SK-N-SH treated with all-trans-retinoic acid at 6 μM for 48 hours (cell line): Measurements from ENCODE around the gene CABS1.

ENCODE experiments used
- ATAC-seq: fragments of 200-7000 bp; cut with Tn5 transposase; 3 replicates; pipeline ENCODE4 v1.9.1; 2020; ENCODE audit warnings: mild to moderate bottlenecking, moderate library complexity
- ARNTL ChIP-seq: fragments of 450-650 bp; formaldehyde crosslinking; IDR thresholded peaks from 2 replicates; pipeline ENCODE4 v1.5.0; 2020; ENCODE audit warnings: low read depth, mild to moderate bottlenecking, moderate library complexity, borderline replicate concordance
- CSDC2 ChIP-seq: fragments of 250-450 bp; sonication (Bioruptor Pico); IDR thresholded peaks from 2 replicates; pipeline ENCODE4 v1.5.0; 2020; ENCODE audit warnings: mild to moderate bottlenecking, moderate library complexity
- CSRNP3 ChIP-seq: fragments of 250-450 bp; sonication (Bioruptor Pico); IDR thresholded peaks from 2 replicates; pipeline ENCODE4 v1.5.1; 2021; ENCODE audit warnings: mild to moderate bottlenecking, moderate library complexity
- ESRRG ChIP-seq: fragments of 250-450 bp; sonication (Bioruptor Pico); IDR thresholded peaks from 2 replicates; pipeline ENCODE4 v1.6.1; 2021; ENCODE audit warnings: mild to moderate bottlenecking
- GLIS3 ChIP-seq: fragments of 250-450 bp; sonication (Bioruptor Pico); IDR thresholded peaks from 2 replicates; pipeline ENCODE4 v1.5.0; 2020; ENCODE audit warnings: mild to moderate bottlenecking, moderate library complexity
- ISL1 ChIP-seq: fragments of 250-450 bp; sonication (Bioruptor Pico); IDR thresholded peaks from 2 replicates; pipeline ENCODE4 v2.1.2; 2022; ENCODE audit warnings: mild to moderate bottlenecking, moderate library complexity
- OSR1 ChIP-seq: fragments of 250-450 bp; sonication (Bioruptor Pico); IDR thresholded peaks from 2 replicates; pipeline ENCODE4 v1.8.0; 2022; ENCODE audit warnings: moderate library complexity, mild to moderate bottlenecking, inconsistent platforms
- PPARA ChIP-seq: fragments of 250-450 bp; sonication (Bioruptor Pico); IDR thresholded peaks from 2 replicates; pipeline ENCODE4 v1.5.0; 2020; ENCODE audit warnings: mild to moderate bottlenecking, borderline replicate concordance
- RARB ChIP-seq: fragments of 250-450 bp; sonication (Bioruptor Pico); IDR thresholded peaks from 2 replicates; pipeline ENCODE4 v1.8.0; 2021; ENCODE audit warnings: mild to moderate bottlenecking, moderate library complexity
- TCF4 ChIP-seq: fragments of 250-450 bp; sonication (Bioruptor Pico); IDR thresholded peaks from 2 replicates; pipeline ENCODE4 v1.8.0; 2021; ENCODE audit warnings: mild to moderate bottlenecking, moderate library complexity, borderline replicate concordance
- TOX ChIP-seq: fragments of 250-450 bp; sonication (Bioruptor Pico); IDR thresholded peaks from 2 replicates; pipeline ENCODE4 v1.8.0; 2021; ENCODE audit warnings: mild to moderate bottlenecking, moderate library complexity, borderline replicate concordance
- ZC3H10 ChIP-seq: fragments of 250-450 bp; sonication (Bioruptor Pico); IDR thresholded peaks from 2 replicates; pipeline ENCODE4 v1.5.1; 2021; ENCODE audit warnings: mild to moderate bottlenecking, moderate library complexity
- ZFP3 ChIP-seq: fragments of 250-450 bp; sonication (Bioruptor Pico); IDR thresholded peaks from 2 replicates; pipeline ENCODE4 v1.5.0; 2020; ENCODE audit warnings: mild to moderate bottlenecking, moderate library complexity
- ZFP30 ChIP-seq: fragments of 450-650 bp; formaldehyde crosslinking; IDR thresholded peaks from 2 replicates; pipeline ENCODE4 v1.5.0; 2022; ENCODE audit warnings: mild to moderate bottlenecking, moderate library complexity
- ZNF565 ChIP-seq: fragments of 450-650 bp; formaldehyde crosslinking; conservative IDR thresholded peaks from 2 replicates; pipeline ENCODE4 v1.5.0; 2020; ENCODE audit warnings: low read depth, mild to moderate bottlenecking, moderate library complexity
- ZNF70 ChIP-seq: fragments of 450-650 bp; formaldehyde crosslinking; IDR thresholded peaks from 2 replicates; pipeline ENCODE4 v1.5.0; 2020; ENCODE audit warnings: mild to moderate bottlenecking, moderate library complexity
- ZNF8 ChIP-seq: fragments of 450-650 bp; formaldehyde crosslinking; IDR thresholded peaks from 2 replicates; pipeline ENCODE4 v1.5.0; 2020; ENCODE audit warnings: mild to moderate bottlenecking, moderate library complexity
- TF ChIP-seq, protein P1 (sequence below): fragments of 250-450 bp; sonication (Bioruptor Pico); IDR thresholded peaks from 2 replicates; pipeline ENCODE4 v1.5.1; 2020; ENCODE audit warnings: low read depth, mild to moderate bottlenecking, moderate library complexity
- TF ChIP-seq, protein P2 (sequence below): fragments of 250-450 bp; sonication (Bioruptor Pico); IDR thresholded peaks from 2 replicates; pipeline ENCODE4 v1.5.0; 2020; ENCODE audit warnings: mild to moderate bottlenecking, moderate library complexity
- TF ChIP-seq, protein P3 (sequence below): fragments of 250-450 bp; sonication (Bioruptor Pico); IDR thresholded peaks from 2 replicates; pipeline ENCODE4 v1.8.0; 2021; ENCODE audit warnings: low read depth, mild to moderate bottlenecking, moderate library complexity, borderline replicate concordance

CABS1 gene

DNA sequence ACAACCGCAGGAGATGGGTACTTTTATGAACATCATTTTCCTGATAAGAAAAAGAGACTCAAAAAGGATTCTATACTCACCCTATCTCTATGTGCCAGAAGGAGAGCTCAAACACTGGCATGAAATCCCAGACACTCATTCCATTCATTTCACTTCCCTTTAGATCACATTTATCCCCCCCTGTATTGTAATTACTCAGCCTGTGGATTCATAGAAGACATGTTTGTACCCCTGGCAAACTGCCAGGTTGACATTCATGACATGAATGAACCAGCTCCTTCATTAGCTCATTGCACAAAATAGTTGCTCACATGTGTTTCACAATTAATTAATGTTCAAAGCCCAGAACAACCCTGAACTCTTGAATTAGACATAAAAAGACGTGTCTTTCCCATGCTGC is 30.7 kb downstream of the CABS1 start:
- no peak for ATAC-seq
- no peak for TF ChIP-seq GLIS3 (CRISPR knock-in tag)
- no peak for TF ChIP-seq ZNF70 (CRISPR knock-in tag)
- no peak for TF ChIP-seq PPARA
- TF ChIP-seq, protein P1, sequence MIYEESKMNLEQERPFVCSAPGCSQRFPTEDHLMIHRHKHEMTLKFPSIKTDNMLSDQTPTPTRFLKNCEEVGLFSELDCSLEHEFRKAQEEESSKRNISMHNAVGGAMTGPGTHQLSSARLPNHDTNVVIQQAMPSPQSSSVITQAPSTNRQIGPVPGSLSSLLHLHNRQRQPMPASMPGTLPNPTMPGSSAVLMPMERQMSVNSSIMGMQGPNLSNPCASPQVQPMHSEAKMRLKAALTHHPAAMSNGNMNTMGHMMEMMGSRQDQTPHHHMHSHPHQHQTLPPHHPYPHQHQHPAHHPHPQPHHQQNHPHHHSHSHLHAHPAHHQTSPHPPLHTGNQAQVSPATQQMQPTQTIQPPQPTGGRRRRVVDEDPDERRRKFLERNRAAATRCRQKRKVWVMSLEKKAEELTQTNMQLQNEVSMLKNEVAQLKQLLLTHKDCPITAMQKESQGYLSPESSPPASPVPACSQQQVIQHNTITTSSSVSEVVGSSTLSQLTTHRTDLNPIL = no peak
- TF ChIP-seq, protein P2, sequence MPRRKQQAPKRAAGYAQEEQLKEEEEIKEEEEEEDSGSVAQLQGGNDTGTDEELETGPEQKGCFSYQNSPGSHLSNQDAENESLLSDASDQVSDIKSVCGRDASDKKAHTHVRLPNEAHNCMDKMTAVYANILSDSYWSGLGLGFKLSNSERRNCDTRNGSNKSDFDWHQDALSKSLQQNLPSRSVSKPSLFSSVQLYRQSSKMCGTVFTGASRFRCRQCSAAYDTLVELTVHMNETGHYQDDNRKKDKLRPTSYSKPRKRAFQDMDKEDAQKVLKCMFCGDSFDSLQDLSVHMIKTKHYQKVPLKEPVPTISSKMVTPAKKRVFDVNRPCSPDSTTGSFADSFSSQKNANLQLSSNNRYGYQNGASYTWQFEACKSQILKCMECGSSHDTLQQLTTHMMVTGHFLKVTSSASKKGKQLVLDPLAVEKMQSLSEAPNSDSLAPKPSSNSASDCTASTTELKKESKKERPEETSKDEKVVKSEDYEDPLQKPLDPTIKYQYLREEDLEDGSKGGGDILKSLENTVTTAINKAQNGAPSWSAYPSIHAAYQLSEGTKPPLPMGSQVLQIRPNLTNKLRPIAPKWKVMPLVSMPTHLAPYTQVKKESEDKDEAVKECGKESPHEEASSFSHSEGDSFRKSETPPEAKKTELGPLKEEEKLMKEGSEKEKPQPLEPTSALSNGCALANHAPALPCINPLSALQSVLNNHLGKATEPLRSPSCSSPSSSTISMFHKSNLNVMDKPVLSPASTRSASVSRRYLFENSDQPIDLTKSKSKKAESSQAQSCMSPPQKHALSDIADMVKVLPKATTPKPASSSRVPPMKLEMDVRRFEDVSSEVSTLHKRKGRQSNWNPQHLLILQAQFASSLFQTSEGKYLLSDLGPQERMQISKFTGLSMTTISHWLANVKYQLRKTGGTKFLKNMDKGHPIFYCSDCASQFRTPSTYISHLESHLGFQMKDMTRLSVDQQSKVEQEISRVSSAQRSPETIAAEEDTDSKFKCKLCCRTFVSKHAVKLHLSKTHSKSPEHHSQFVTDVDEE = no peak
- no peak for TF ChIP-seq TCF4
- TF ChIP-seq RARB (CRISPR knock-in tag) = no peak
- TF ChIP-seq ZNF565 (CRISPR knock-in tag) = no peak
- no peak for TF ChIP-seq OSR1 (CRISPR knock-in tag)

DNA sequence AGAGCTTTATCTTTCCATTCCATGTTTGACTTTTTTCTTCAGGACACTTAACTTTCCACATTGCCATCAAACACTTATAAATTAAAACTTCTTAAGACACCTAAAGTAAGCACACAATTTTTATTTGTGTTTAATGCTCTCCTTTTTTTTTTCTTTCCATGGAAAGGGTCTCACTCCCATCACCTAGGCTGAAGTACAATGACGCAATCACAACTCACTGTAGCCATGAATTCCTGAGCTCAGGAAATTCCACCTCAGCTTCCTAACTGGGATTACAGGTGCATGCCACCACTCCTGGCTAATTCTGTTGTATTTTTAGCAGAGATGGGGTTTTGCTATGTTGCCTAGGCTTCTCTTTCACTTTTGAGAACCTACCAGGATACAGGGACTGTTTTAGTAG is 33.0 kb downstream of the CABS1 start:
- TF ChIP-seq ZFP30 (CRISPR knock-in tag) = no peak
- no peak for ATAC-seq

GRCh38 chr4:70371987-70372386 is 37.2 kb downstream of the CABS1 start:
- TF ChIP-seq ESRRG = no peak
- TF ChIP-seq, protein P3, sequence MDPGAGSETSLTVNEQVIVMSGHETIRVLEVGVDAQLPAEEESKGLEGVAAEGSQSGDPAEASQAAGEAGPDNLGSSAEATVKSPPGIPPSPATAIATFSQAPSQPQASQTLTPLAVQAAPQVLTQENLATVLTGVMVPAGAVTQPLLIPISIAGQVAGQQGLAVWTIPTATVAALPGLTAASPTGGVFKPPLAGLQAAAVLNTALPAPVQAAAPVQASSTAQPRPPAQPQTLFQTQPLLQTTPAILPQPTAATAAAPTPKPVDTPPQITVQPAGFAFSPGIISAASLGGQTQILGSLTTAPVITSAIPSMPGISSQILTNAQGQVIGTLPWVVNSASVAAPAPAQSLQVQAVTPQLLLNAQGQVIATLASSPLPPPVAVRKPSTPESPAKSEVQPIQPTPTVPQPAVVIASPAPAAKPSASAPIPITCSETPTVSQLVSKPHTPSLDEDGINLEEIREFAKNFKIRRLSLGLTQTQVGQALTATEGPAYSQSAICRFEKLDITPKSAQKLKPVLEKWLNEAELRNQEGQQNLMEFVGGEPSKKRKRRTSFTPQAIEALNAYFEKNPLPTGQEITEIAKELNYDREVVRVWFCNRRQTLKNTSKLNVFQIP = no peak
- TF ChIP-seq PPARA = no peak
- no peak for TF ChIP-seq GLIS3 (CRISPR knock-in tag)
- no peak for TF ChIP-seq ZFP3 (CRISPR knock-in tag)
- TF ChIP-seq TOX (CRISPR knock-in tag) = no peak
- no peak for TF ChIP-seq ZNF70 (CRISPR knock-in tag)
- TF ChIP-seq CSDC2 (CRISPR knock-in tag) = no peak
- TF ChIP-seq RARB (CRISPR knock-in tag) = no peak
- no peak for TF ChIP-seq ZNF565 (CRISPR knock-in tag)
- TF ChIP-seq ZC3H10 (CRISPR knock-in tag) = no peak
- TF ChIP-seq ZNF8 = no peak
- TF ChIP-seq ZFP30 (CRISPR knock-in tag) = no peak
- TF ChIP-seq ISL1 (CRISPR knock-in tag) = no peak
- TF ChIP-seq TCF4 = no peak
- TF ChIP-seq, protein P1 = no peak
- no peak for TF ChIP-seq ARNTL (CRISPR knock-in tag)
- ATAC-seq = no peak

GRCh38 chr4:70372760-70373159 is 38.0 kb downstream of the CABS1 start:
- ATAC-seq = no peak
- no peak for TF ChIP-seq ESRRG
- TF ChIP-seq CSRNP3 (CRISPR knock-in tag) = no peak
- TF ChIP-seq ZNF8 = no peak
- TF ChIP-seq ZFP30 (CRISPR knock-in tag) = no peak
- no peak for TF ChIP-seq OSR1 (CRISPR knock-in tag)
- TF ChIP-seq TCF4 = no peak

DNA sequence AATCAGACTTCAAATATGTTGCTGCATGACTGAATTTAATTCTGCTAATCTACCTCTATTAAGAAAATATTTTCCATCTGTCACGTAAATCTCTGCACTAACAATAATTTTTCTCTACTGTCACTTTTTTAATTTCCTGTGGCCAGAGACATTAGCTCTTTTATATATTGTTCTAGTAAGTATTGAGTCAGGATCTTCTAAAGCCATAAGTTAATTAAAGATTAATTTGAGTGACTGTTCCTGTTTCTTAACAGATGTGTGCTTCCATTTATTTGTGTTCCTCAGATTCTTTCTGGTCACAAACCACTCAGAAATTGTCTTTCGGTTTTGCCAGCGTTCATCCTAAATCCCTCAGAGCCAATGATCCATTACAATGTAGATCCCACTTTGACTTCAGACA is 45.8 kb downstream of the CABS1 start:
- no peak for ATAC-seq
- TF ChIP-seq ZFP3 (CRISPR knock-in tag) (no peak), ZC3H10 (CRISPR knock-in tag) (no peak), OSR1 (CRISPR knock-in tag) (no peak), RARB (CRISPR knock-in tag) (no peak), TCF4 (no peak)
- TF ChIP-seq, protein P3 = no peak
- TF ChIP-seq, protein P2 = no peak
